ENCODE results near the gene ZNF708.

DNA sequence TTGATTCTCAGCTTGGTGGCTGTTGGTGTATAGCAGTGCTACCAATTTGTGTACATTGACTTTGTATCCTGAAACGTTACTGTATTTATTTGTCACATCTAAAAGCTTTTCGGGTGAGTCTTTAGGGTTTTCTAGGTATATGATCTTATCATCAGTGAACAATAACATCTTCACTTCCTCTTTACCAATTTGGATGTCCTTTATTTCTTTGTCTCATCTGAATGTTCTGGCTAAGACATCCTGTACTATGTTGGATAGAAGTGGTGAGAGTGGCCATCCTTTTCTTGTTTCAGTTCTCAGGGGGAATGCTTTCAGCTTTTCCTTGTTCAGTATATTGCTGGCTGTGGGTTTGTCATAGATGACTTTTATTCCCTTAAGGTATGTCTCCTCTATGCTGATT lies 23.6 kb upstream of the ZNF708 start:
- TF ChIP-seq CTCF (IDR thresholded peaks at IDR 0.05) (no peak), POLR2A (IDR thresholded peaks at IDR 0.05) (no peak)

Measured in heart left ventricle (tissue), 13 donors.